Fibroblast of skin of abdomen (primary cell): ENCODE measurements around the gene AGBL3.
"Not testable (repeated sequence)": the region's sequence is repeated elsewhere in the genome, so short reads cannot be mapped to it uniquely, and the experiment has no call there.

Source experiments
- DNase-seq: peaks from one replicate; pipeline ENCODE4 v3.0.0-alpha.2; 2013

AGBL3 gene

GRCh38 chr7:135077642-135078041 lies 91.3 kb downstream of the AGBL3 start:
- DNase-seq = no peak

GRCh38 chr7:135078051-135078450 lies 91.7 kb downstream of the AGBL3 start:
- no peak for DNase-seq

GRCh38 chr7:135079068-135079467 lies 92.8 kb downstream of the AGBL3 start:
- DNase-seq = no peak

GRCh38 chr7:135083005-135083404 lies 96.7 kb downstream of the AGBL3 start:
- DNase-seq = no peak

- no peak for DNase-seq
Measured at GRCh38 chr7:135088566-135088965, 102.3 kb downstream of the AGBL3 start.

DNA sequence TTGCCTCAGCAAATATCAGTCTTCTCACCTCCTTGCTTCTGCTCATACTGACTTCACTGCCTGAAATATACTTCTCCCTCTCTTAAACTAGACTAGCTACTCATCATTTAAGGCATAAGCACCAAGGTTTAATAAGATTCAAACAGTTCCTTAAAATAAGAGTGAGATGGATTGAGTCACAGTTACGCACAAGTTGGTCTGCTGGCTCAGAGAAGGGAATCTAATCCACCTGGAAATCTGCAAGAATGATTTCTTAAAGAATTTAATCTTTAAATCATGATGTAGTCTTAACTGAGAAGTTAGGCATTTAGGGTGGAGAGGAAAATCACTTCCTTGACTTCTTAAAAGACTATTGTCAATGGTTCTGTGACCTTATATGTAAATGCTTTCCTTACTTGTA lies 105.4 kb downstream of the AGBL3 start:
- no peak for DNase-seq

- no peak for DNase-seq
Measured at GRCh38 chr7:135094472-135095237, 108.3 kb downstream of the AGBL3 start.

DNA sequence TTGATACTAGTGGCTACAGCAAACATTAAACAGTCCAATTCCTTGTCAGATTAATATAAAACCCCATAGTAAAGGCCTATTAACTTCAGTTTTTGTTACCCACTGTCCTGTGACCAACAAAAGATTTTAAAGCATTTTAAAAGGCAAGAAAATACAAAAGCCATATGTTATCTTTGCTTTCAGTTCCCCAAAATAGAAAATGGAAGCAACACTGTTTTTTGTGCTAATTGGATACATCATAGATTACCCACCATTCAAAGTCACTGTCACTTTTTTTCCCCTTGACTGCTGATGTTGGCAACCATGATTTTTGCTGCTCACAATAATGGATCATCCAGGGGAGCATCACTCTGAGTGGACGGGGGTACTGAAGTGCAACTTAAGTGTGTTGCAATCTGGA lies 109.1 kb downstream of the AGBL3 start:
- no peak for DNase-seq

- DNase-seq = no peak
Measured at GRCh38 chr7:135098391-135098790, 112.1 kb downstream of the AGBL3 start.

DNA sequence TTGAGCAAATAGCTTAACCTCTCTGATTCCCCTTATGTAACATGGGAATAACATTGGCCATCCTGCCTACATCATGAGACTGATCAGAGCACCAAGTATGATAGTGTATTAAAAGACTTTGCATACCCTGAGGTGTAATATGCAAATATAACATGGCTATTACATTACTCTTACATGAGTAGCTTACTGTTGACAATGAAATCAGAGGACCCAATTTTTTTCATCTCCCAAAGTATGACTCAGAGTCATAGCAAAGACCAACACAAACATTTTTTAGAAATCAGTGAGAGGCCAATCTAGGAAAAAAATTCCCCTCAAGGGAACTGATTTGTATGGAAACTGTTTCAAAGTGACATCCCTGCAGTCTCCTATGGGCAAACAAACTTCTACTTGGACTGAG lies 114.5 kb downstream of the AGBL3 start:
- peak; percentile 1 for DNase-seq

- no peak for DNase-seq
Measured at GRCh38 chr7:135102372-135102771, 116.1 kb downstream of the AGBL3 start.

DNA sequence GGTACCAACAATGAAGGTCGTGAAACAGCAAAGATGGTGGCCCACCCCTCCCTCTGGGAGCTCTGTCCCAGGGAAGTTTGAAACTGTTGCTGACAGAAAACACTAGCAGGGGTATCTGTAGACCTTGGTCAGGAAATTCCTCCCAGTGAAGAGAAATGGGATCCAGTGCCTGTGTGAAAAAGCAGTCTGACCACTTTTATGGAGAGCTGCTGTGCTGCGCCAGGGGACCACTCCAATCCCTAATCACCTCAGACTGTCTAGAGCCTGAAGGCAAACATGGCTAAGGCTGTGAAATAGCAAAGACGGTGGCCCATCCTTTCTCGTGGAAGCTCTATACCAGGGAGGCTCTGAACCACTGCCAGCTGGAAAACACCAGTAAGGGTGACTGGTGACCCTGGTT lies 123.3 kb downstream of the AGBL3 start:
- no peak for DNase-seq

GRCh38 chr7:135109976-135110375 lies 123.7 kb downstream of the AGBL3 start:
- no peak for DNase-seq

DNA sequence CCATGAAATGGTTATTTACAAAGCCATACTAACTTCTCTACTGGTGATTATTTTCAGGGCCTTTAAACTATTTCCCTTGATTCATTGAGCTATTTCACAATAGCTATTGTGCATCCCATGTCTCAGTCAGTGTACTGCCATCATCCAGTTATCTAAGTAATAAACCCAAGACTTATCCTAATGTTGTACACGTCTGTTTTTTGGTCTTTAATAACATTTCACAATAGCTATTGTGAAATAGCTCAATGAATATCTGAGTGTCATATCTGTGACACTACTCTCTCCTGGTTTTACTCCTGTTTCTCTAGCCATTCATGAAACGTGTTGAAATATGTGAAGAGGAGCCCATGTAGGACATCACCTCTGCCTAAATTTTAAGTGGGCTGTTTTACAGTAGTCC lies 125.1 kb downstream of the AGBL3 start:
- no peak for DNase-seq

GRCh38 chr7:135114622-135115021 lies 128.3 kb downstream of the AGBL3 start:
- no peak for DNase-seq

DNA sequence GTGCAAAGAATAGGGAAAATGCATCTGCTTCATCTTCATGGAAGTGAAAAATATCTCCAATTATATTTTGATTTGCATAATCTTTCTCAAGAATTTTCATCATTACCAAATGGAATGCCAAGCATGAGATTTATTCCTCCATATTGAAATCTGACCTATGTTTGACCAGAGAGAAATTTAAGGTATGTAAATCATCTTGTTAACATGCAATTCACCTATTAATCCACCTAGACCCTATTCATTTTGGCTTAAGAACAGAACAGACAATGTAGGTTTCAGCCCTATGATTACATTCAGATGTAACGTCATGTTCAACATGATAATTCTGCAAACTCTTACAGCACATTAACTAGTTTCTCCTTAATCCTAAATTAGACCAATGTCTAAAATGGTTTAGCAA lies 130.8 kb downstream of the AGBL3 start:
- DNase-seq = peak; percentile 1

DNA sequence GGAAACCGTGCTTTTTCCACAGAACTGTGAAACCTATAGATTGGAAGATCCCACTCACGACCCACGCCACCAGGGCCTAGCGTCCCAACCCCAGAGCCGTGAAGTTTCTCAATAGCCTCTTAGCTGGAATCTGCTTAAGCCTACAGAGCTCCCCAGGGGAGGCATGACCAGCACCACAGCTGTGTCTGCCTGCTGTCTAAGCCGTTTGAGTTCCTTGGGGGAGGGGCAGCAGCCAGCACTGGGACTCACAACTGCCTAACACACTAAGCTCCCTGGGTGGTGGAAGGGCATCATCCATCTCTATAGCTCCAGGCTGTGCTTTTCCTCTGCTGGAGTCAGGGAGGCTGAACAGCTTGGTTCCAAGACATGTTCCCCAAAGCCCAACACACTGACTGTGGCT lies 135.6 kb downstream of the AGBL3 start:
- DNase-seq = no peak

GRCh38 chr7:135124631-135125030 lies 138.3 kb downstream of the AGBL3 start:
- not testable (repeated sequence) for DNase-seq

GRCh38 chr7:135128931-135129330 lies 142.6 kb downstream of the AGBL3 start:
- DNase-seq = no peak

- DNase-seq = no peak
Measured at GRCh38 chr7:135129579-135129978, 143.3 kb downstream of the AGBL3 start.

- DNase-seq = no peak
Measured at GRCh38 chr7:135143885-135144668, 157.8 kb downstream of the AGBL3 start.

GRCh38 chr7:135147341-135147898 lies 161.1 kb downstream of the AGBL3 start:
- DNase-seq = no peak

GRCh38 chr7:135147899-135148721 lies 161.8 kb downstream of the AGBL3 start, which contains the start of gene TMEM140:
TSS of gene TMEM140 (plus strand) at chr7:135148072. CDS start at chr7:135164442, 16,370 bp downstream.
- no peak for DNase-seq
